Measurements from ENCODE around the gene ZNF135.

The ZNF135 gene

GRCh38 chr19:58059003-58059670, at the start of gene ZNF135:
ZNF135 (plus strand) TSS chr19:58059282; CDS start chr19:58060003, 721 bp downstream.
- DNase-seq: no peak

- no peak for DNase-seq
Observed at GRCh38 chr19:58009301-58009665, 49.8 kb upstream of the ZNF135 start.

DNA sequence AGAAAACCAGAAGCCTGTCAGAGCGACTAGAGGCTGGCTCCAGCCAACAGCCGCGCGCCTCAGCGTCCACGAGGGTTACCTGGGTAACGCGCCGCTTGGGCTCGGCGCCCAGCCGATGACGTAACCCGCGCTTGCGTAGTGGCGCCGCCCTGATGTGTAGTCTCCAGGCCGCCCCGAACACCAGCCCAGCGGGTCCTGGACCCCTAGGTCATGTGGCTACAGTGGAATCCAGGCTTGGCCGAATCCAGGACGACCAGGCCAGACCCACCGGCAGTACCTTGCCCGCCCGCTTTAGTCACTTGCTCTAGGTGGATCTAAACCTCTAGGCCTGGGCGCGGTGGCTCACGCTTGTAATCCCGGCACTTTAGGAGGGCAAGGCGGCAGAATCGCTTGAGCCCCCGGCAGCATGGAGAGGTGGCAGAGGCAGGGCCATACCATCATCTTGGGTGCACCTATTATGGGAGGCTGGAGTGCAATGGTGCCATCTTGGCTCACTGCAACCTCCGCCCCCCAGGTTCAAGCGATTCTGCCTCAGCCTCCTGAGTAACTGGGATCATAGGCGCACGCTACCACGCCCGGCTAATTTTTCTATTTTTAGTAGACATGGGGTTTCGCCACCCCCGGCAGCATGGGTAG, 49.3 kb upstream of the ZNF135 start:
- no peak for DNase-seq

- no peak for DNase-seq
Observed at GRCh38 chr19:58010507-58010906, 48.6 kb upstream of the ZNF135 start.

DNA sequence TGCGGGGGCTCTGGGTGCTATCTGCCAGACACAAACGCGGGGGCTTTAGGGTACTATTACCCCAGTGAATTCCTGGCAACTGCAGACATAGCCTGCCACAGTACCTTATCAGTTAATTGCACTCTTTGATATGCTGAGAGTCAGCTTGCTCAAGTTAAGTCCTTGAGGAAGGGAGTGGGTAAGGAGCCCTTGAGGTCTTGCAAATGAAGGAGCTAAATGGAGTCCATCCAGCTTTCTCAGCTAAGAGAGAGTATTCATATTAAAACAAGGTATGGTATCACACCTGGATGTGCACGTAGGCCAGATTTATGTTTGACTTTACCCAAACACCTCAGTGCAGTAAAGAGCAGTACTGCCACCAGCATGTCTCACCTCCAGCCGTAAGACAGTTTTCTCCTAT, 44.9 kb upstream of the ZNF135 start:
- DNase-seq: no peak

GRCh38 chr19:58020129-58020528, 39.0 kb upstream of the ZNF135 start:
- DNase-seq: no peak

DNA sequence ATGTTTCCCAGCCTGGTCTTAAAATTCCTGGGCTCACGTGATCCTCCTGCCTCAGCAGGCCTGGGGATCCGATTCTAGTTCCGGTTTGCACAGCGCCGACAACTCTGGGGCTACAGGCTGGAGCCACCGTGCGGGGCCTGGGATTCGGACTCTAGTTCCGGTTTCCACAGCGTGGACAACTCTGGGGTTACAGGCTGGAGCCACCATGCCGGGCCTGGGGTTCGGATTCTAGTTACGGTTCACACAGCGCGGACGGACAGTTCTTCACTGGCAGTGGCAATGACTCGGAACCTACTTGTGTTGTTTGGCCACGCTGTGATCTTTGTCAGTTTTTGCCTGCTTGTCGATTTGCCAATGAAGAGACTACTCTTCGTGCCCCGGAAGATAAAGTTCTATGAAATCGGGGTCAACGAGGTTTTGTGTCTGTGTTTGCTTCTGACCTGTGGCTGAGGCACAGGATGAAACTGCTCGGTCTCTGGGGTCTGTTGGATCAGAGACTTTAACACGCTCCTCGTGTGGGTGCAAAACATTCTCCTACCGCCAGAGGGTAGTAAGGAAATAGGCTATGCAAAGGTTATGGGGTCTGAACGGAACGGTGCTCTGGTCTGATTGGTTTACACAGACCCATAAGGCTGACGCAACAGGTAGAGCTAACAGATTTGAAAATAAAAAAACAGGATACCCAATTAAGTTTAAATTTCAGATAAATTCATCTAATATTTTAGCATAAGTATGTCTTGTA, 37.4 kb upstream of the ZNF135 start:
- DNase-seq: peak; percentile 48

GRCh38 chr19:58022283-58022660, 36.8 kb upstream of the ZNF135 start:
- DNase-seq: no peak

DNA sequence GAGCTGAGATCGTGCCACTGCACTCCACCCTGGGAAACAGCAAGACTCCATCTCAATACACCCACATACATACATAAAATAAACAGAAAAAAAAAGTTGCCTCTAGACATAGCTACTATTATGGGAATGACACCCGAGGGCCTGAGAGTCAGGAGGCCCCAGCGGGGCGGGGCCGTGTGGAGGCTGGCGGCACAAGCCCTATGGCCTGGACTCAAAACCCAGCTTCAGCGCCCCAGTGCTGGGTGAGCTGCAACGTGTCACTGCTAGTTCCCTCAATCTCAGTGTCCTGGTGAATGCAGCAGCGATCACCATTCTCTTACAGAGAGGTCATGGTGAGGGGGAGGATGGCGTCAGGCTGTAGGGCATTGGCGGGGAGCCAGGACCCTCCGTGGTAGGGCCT, 34.4 kb upstream of the ZNF135 start:
- no peak for DNase-seq

- no peak for DNase-seq
Observed at GRCh38 chr19:58033741-58034476, 25.2 kb upstream of the ZNF135 start, which contains the start of gene ZSCAN1. ZSCAN1 (plus strand) TSS chr19:58034025; CDS start chr19:58037837, 3,812 bp downstream.

DNA sequence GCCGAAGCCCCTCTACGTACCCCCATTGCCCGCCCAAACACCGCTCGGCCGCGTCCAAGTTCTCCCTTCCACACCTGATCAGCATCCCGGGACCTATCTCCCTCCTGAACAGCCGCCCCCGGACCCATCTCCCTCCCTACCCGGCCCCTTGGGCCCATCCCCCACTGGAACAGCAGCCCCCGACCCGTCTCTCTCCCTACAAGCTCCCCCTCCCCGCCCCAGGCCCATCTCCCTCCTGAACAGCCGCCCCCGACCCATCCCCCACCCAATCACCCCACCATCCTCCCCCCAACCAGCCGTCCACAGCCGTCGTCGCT, 24.6 kb upstream of the ZNF135 start:
- no peak for DNase-seq

DNA sequence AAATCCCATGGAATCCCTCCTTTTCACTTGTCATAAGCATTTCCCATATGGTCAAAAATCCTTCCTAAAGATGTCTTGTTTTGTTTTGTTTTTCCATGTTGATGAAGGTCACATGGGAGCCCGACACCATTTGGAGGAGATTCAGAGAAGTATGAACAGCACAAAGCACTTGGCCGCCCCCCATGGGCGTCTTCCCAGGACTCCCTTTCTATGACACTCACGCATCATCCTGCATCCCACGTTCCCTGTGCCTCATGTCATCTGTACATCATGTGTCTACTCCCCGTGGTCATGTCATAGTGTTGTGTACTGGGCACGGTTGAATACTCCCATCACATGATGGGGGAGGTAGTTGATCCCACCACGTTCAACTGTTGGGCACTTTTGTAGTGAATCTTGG, 23.2 kb upstream of the ZNF135 start:
- DNase-seq: no peak

DNA sequence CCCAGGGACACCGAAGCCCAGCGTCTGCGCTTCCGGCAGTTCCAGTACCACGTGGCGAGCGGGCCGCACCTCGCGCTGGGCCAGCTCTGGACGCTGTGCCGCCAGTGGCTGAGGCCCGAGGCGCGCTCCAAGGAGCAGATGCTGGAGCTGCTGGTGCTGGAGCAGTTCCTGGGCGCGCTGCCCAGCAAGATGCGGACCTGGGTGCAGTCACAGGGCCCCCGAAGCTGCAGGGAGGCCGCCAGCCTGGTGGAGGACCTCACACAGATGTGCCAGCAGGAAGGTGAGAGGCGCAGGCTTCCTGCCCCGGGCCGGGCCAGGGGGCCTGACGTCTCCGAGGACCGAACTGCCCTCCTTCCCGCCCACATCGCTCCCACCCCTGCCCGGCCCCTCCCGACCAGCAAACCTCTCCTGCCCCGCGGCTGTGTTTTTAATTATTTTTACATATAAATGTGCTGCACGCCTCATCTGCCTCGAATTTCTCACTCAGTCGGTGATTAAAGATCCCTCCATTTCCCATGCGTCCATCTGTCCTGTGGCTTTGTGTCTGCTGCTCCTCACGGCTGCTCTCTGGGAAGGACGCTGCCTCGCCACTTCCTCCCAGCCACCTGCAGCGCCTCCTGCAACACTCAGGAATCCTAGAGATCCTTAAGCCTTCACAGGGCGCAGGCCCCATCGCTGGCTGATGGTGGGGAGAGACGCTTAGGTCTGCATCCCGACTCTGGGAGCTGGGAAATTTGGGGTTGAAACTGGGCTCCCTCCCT, 21.0 kb upstream of the ZNF135 start:
- DNase-seq: no peak

DNA sequence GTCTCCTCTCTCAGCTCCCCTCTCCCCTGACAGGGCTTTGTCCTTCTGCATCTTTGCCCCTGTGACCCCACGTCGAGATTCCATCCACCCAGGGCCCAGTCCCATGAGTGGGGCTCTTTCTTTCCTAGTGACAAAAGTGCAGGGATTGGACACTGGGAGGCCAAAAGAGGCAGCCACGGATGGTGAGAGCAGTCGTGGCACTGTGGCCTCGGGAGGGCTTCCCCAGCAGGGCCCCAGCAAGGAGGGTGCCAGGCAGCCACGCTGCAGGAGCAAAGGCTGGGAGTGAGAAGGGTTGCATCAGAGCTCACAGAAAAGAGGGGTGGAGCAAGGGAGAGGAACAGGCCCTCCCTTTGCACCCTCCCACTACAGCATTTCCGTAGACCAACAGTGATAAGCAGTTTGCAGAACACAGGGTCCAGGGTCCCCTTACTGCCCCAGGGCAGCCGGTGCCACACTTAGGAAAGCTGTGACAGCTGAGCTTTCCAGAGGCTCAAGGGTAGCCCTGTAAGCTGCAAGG, 20.3 kb upstream of the ZNF135 start:
- no peak for DNase-seq

DNA sequence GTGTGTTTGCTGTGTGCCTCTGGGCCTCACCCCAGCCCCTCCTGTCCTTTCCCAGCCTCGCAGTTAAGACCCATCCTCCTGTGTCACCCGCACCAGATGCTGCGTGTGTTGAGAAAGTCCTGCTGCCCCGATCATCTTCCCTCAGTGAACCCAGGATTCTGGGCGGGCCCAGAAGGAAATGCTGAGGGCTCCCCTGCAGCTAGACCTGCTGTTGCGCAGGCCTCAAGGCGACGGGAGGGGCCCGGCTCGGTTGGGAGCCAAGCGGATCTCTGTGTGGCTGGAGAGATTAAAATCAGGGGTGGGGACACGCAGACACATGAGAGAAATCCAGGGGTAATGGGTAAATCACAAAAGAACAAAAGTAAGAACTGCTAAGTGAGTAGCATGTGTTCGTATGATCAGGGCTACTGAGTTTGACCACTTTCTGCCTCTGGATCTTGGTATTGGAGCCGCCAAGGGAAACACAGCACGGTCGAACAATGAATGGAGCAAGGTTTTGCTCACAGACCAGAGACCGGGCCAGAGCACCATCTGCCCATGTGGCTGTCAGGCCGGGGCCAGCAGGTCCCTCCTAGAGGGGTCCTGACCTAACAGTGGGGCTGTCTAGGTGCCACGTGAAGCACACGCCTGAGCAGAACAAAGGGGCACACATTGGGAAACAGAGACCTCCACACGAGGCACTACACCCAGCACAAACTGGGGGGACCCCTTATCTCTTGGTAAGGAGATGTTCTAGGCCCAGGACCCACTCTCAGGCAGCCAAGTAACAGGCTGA, 18.1 kb upstream of the ZNF135 start:
- no peak for DNase-seq

GRCh38 chr19:58042495-58043340, 16.4 kb upstream of the ZNF135 start:
- no peak for DNase-seq

- DNase-seq: no peak
Observed at GRCh38 chr19:58044391-58044790, 14.7 kb upstream of the ZNF135 start.

GRCh38 chr19:58044886-58045285, 14.2 kb upstream of the ZNF135 start:
- no peak for DNase-seq

GRCh38 chr19:58045411-58046050, 13.6 kb upstream of the ZNF135 start:
- DNase-seq: no peak

- no peak for DNase-seq
Observed at GRCh38 chr19:58046856-58047255, 12.2 kb upstream of the ZNF135 start.
